ENCODE data around the gene NBPF3.

Gene NBPF3

DNA sequence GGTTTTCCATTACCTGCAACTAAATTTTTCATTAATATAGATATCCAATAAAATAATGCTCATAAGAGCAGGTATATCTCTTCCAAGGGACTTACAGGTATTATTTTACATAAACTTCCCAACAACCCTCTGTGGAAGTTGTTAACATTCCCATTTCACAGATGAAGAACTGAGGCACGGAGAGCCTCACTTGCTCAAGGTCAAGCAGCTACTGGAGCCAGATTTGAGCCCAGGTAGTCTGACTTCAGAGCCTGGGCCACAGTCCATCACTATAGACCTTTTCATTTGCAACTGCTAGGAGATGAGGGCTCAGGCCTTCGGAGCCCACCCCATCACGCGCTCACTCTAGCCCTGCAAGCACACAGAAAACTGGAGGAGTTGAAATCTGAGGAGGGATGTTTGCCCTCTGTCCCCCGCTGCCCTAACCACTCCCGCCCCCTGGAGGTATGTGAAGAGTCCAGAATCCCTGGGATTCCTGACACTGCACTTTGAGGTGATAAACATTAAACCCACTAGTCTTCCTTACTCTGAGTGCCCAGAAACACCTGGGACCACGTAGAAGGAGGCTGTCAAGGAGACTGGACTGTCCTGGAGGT lies 57.6 kb downstream of the NBPF3 start:
- Histone ChIP-seq H3K36me3 (ENCODE audit: control insufficient read depth, low read depth, low read length) (no peaks in the 10 kb centered on the region), H3K9me3 (ENCODE audit: control insufficient read depth, low read depth, low read length) (no peaks in the 10 kb centered on the region), H3K4me1 (ENCODE audit: control insufficient read depth, low read depth, low read length) (peaks cover 6% of the 10 kb centered on the region), H3K4me3 (ENCODE audit: low read length) (no peak overlapping the region), H3K27me3 (ENCODE audit: control insufficient read depth, insufficient read depth, low read length) (no peaks in the 10 kb centered on the region), H3K9ac (ENCODE audit: low read length) (no peak overlapping the region), H3K27ac (ENCODE audit: low read length) (no peak overlapping the region)

DNA sequence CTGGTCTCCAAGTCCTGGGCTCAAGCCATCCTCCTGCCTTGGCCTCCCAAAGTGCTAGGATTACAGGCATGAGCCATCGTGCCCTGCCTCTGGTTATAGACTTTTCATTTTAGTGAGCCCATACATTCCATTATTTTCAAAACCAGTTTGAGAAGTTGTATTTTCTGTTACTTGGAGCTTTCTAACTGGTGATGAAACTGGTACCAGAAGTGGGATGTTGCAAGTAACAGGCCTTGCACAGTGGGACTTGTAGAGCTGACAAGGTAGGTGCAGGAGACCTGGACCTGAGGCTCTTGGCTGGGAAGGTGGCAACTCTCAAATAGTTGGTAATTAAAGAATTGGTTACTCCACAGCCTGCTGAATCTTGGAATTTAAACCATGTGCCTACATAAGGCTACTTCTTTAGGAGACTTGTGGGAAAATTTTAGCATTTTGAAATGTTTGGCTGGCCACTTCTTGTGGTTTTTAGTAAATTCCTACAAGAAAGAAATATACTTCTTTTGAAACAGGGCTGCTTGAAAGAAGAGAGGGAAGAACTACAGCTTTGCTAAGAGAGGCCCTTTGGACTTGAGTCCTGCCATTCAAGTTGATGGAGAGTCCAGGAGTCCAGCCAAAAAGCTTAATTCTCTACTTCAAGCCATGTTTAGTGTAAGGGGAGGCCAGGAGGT lies 59.5 kb downstream of the NBPF3 start:
- H3K9me3 ChIP-seq (ENCODE audit: control insufficient read depth, low read depth, low read length): no peaks in the 10 kb centered on the region
- peaks cover 6% of the 10 kb centered on the region for H3K4me1 ChIP-seq (ENCODE audit: control insufficient read depth, low read depth, low read length)
- no peaks in the 10 kb centered on the region for H3K36me3 ChIP-seq (ENCODE audit: control insufficient read depth, low read depth, low read length)
- no peak overlapping the region for H3K27ac ChIP-seq (ENCODE audit: low read length)
- no peak overlapping the region for H3K9ac ChIP-seq (ENCODE audit: low read length)
- no peak overlapping the region for H3K4me3 ChIP-seq (ENCODE audit: low read length)
- H3K27me3 ChIP-seq (ENCODE audit: control insufficient read depth, insufficient read depth, low read length): no peaks in the 10 kb centered on the region

- Histone ChIP-seq H3K9ac (ENCODE audit: low read length) (no peak overlapping the region), H3K27me3 (ENCODE audit: control insufficient read depth, insufficient read depth, low read length) (peaks cover 14% of the 10 kb centered on the region), H3K9me3 (ENCODE audit: control insufficient read depth, low read depth, low read length) (no peaks in the 10 kb centered on the region), H3K4me3 (ENCODE audit: low read length) (no peak overlapping the region), H3K4me1 (ENCODE audit: control insufficient read depth, low read depth, low read length) (no peaks in the 10 kb centered on the region), H3K36me3 (ENCODE audit: control insufficient read depth, low read depth, low read length) (no peaks in the 10 kb centered on the region), H3K27ac (ENCODE audit: low read length) (no peak overlapping the region)
Observed at GRCh38 chr1:21503706-21504377, 63.9 kb downstream of the NBPF3 start.

GRCh38 chr1:21506804-21507203 lies 66.9 kb downstream of the NBPF3 start:
- no peak overlapping the region for H3K27ac ChIP-seq (ENCODE audit: low read length)
- peaks cover 15% of the 10 kb centered on the region for H3K27me3 ChIP-seq (ENCODE audit: control insufficient read depth, insufficient read depth, low read length)
- H3K9ac ChIP-seq (ENCODE audit: low read length): no peak overlapping the region
- H3K36me3 ChIP-seq (ENCODE audit: control insufficient read depth, low read depth, low read length): no peaks in the 10 kb centered on the region
- peaks cover 16% of the 10 kb centered on the region for H3K4me1 ChIP-seq (ENCODE audit: control insufficient read depth, low read depth, low read length)
- H3K9me3 ChIP-seq (ENCODE audit: control insufficient read depth, low read depth, low read length): no peaks in the 10 kb centered on the region
- no peak overlapping the region for H3K4me3 ChIP-seq (ENCODE audit: low read length)

GRCh38 chr1:21507511-21508270 lies 67.8 kb downstream of the NBPF3 start:
- peaks cover 4% of the 10 kb centered on the region for H3K36me3 ChIP-seq (ENCODE audit: control insufficient read depth, low read depth, low read length)
- H3K27ac ChIP-seq (ENCODE audit: low read length): no peak overlapping the region
- H3K27me3 ChIP-seq (ENCODE audit: control insufficient read depth, insufficient read depth, low read length): peaks cover 15% of the 10 kb centered on the region

GRCh38 chr1:21508580-21509350 lies 68.8 kb downstream of the NBPF3 start:
- no peaks in the 10 kb centered on the region for H3K9me3 ChIP-seq (ENCODE audit: control insufficient read depth, low read depth, low read length)
- H3K9ac ChIP-seq (ENCODE audit: low read length): no peak overlapping the region
- H3K4me1 ChIP-seq (ENCODE audit: control insufficient read depth, low read depth, low read length): peaks cover 21% of the 10 kb centered on the region
- no peak overlapping the region for H3K27ac ChIP-seq (ENCODE audit: low read length)
- H3K36me3 ChIP-seq (ENCODE audit: control insufficient read depth, low read depth, low read length): peaks cover 4% of the 10 kb centered on the region
- peaks cover 15% of the 10 kb centered on the region for H3K27me3 ChIP-seq (ENCODE audit: control insufficient read depth, insufficient read depth, low read length)
- H3K4me3 ChIP-seq (ENCODE audit: low read length): peak overlapping the region; percentile 83

More at GRCh38 chr1:21507511-21508270, 67.8 kb downstream of the NBPF3 start:
- no peak overlapping the region for H3K4me3 ChIP-seq (ENCODE audit: low read length)
- H3K4me1 ChIP-seq (ENCODE audit: control insufficient read depth, low read depth, low read length): peaks cover 21% of the 10 kb centered on the region
- H3K9ac ChIP-seq (ENCODE audit: low read length): no peak overlapping the region
- no peaks in the 10 kb centered on the region for H3K9me3 ChIP-seq (ENCODE audit: control insufficient read depth, low read depth, low read length)

DNA sequence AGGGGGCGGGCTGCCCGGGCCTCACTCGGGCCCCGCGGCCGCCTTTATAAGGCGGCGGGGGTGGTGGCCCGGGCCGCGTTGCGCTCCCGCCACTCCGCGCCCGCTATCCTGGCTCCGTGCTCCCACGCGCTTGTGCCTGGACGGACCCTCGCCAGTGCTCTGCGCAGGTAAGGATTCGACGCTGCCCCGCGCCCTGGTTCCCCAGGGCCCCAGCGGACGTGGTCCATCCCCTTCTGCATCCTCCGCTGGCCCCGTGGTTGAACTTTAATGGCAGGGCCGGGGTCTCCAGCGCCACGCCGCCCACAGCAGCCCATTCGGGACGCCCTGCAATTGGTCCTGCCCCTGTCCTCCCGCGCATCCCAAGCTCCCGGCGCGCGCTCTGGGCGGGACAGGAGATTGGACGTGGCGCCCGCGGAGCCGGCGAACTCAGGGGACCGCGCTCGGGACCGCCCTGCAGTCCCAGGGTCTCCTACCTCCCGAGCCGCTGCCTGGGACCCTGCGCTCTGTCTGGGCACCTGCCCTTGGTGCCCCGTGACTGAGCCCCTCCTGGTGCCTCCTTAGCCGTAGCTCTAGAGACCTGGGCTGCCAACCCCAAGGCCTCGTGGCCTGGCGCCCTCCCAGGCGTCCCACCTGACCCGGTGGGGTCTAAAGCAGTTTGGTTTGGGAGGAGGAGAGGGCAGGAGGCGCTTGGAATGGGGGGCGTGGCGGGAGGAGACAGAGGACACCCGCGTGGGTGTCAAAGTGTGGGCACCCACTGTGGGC lies 69.6 kb downstream of the NBPF3 start, which contains the start of gene ALPL:
ALPL (plus strand) TSS at position 73 of the 762 bp plus-strand sequence. CDS start 44,659 bp downstream, outside the sequence.
- Histone ChIP-seq H3K9ac (ENCODE audit: low read length) (peak within 1 kb of the TSS; percentile 70), H3K9me3 (ENCODE audit: control insufficient read depth, low read depth, low read length) (no peaks in the 10 kb centered on the region), H3K27me3 (ENCODE audit: control insufficient read depth, insufficient read depth, low read length) (peaks cover 15% of the 10 kb centered on the region), H3K4me1 (ENCODE audit: control insufficient read depth, low read depth, low read length) (peaks cover 21% of the 10 kb centered on the region), H3K36me3 (ENCODE audit: control insufficient read depth, low read depth, low read length) (peaks cover 4% of the 10 kb centered on the region), H3K27ac (ENCODE audit: low read length) (peak within 1 kb of the TSS; percentile 56), H3K4me3 (ENCODE audit: low read length) (peak within 1 kb of the TSS; percentile 83)

DNA sequence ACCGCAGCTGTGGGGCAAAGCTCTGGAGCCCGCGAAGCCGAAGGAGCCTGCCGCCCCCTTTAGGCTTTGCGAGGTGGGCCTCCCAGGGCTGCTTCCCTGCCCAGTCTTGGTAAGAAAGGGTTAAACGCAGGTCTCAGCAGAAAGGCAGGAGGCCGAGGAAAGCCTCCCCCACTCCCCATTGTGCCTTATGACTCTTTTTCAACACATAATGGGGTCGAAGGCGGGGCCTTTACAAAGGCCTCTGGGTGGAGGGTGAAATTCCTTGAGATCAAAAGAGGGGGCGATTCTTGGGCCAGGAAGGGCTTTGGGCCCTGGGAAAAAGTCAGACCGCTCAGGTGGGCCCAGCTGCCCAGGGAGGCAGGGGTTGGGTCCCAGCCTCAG lies 70.2 kb downstream of the NBPF3 start:
- peak overlapping the region; percentile 70 for H3K9ac ChIP-seq (ENCODE audit: low read length)
- peaks cover 15% of the 10 kb centered on the region for H3K27me3 ChIP-seq (ENCODE audit: control insufficient read depth, insufficient read depth, low read length)
- H3K36me3 ChIP-seq (ENCODE audit: control insufficient read depth, low read depth, low read length): peaks cover 4% of the 10 kb centered on the region

GRCh38 chr1:21510885-21511578 lies 71.1 kb downstream of the NBPF3 start:
- Histone ChIP-seq H3K27me3 (ENCODE audit: control insufficient read depth, insufficient read depth, low read length) (peaks cover 15% of the 10 kb centered on the region), H3K36me3 (ENCODE audit: control insufficient read depth, low read depth, low read length) (peaks cover 4% of the 10 kb centered on the region), H3K4me3 (ENCODE audit: low read length) (peak overlapping the region; percentile 83), H3K9ac (ENCODE audit: low read length) (no peak overlapping the region), H3K9me3 (ENCODE audit: control insufficient read depth, low read depth, low read length) (no peaks in the 10 kb centered on the region), H3K4me1 (ENCODE audit: control insufficient read depth, low read depth, low read length) (peaks cover 21% of the 10 kb centered on the region), H3K27ac (ENCODE audit: low read length) (no peak overlapping the region)

More for the DNA sequence above, 70.2 kb downstream of the NBPF3 start:
- Histone ChIP-seq H3K9me3 (ENCODE audit: control insufficient read depth, low read depth, low read length) (no peaks in the 10 kb centered on the region), H3K27ac (ENCODE audit: low read length) (peak overlapping the region; percentile 56), H3K4me3 (ENCODE audit: low read length) (peak overlapping the region; percentile 83), H3K4me1 (ENCODE audit: control insufficient read depth, low read depth, low read length) (peaks cover 21% of the 10 kb centered on the region)

Measured in iPS-18a (cell line).